Activated CD4-positive, alpha-beta memory T cell treated with anti-CD3 and anti-CD28 coated beads for 36 hours (primary cell): Measurements from ENCODE around the gene GNA15. TPM values are rescaled to one million over a fixed set of nuclear protein-coding genes. Genes with fewer than 3 reads are reported as not detected.
"Not testable (repeated sequence)": the region's sequence is repeated elsewhere in the genome, so short reads cannot be mapped to it uniquely, and the experiment has no call there.

Source experiments
- CTCF ChIA-PET: fragments of 350-600 bp; sonication (Branson Sonifier 250); formaldehyde crosslinking; loops from one replicate; lab custom pipeline; 2021; ENCODE audit warnings: antibody characterized with exemption, inconsistent platforms; lab: Charles Lee
- POLR2A ChIA-PET: fragments of 350-600 bp; sonication (Branson Sonifier 250); formaldehyde crosslinking; loops from one replicate; lab custom pipeline; 2021; ENCODE audit warnings: antibody characterized with exemption; lab: Charles Lee
- DNase-seq: peaks from one replicate; pipeline ENCODE4 v3.0.0-alpha.2; 2020
- H3K27ac Mint-ChIP-seq: one replicate; pipeline ENCODE4 v1.8.0; 2021; ENCODE audit warnings: mixed read lengths
- H3K27me3 Mint-ChIP-seq: one replicate; pipeline ENCODE4 v1.8.0; 2021; ENCODE audit warnings: mixed read lengths
- H3K36me3 Mint-ChIP-seq: one replicate; pipeline ENCODE4 v1.8.0; 2021; ENCODE audit warnings: mixed read lengths
- H3K4me1 Mint-ChIP-seq: one replicate; pipeline ENCODE4 v1.8.0; 2021; ENCODE audit warnings: low read depth, mixed read lengths
- H3K4me3 Mint-ChIP-seq: one replicate; pipeline ENCODE4 v1.8.0; 2021; ENCODE audit warnings: mild to moderate bottlenecking, mixed read lengths
- H3K9me3 Mint-ChIP-seq: one replicate; pipeline ENCODE4 v1.8.0; 2021; ENCODE audit warnings: mixed read lengths
- intact Hi-C: fragments of 100-400 bp; cut with micrococcal nuclease; formaldehyde crosslinking; loops from one replicate; pipeline ENCODE4 v1.15.1; 2023
- total RNA-seq, 2 experiments: library from RNA; stranded (reverse); gene quantifications; one replicate each; pipeline ENCODE4 v1.2.3, GENCODE V29; 2021

GNA15 gene
- total RNA-seq, 2 experiments from 2014 or later, result 78.4 to 79.5 TPM

GRCh38 chr19:3153286-3154230 lies 17.7 kb downstream of the GNA15 start:
- H3K36me3 Mint-ChIP-seq, result peaks cover 30% of the 10 kb centered on the region
- H3K27ac Mint-ChIP-seq, result no peak overlapping the region
- intact Hi-C loops, result loop anchor here (2.0 kb wide), 2 partner anchors 13 to 31 kb away; partner anchors contain the start of gene NCLN
- H3K4me3 Mint-ChIP-seq, result no peak overlapping the region
- ChIA-PET POLR2A (no interaction called here), CTCF (interaction anchor here (0.7 to 1.1 kb wide), 3 partner anchors 26 to 50 kb away, joined by 3 read pairs; no protein-coding TSS in a partner anchor)
- H3K4me1 Mint-ChIP-seq, result peaks cover 6% of the 10 kb centered on the region
- H3K9me3 Mint-ChIP-seq, result no peaks in the 10 kb centered on the region
- no peaks in the 10 kb centered on the region for H3K27me3 Mint-ChIP-seq
- no peak for DNase-seq

- H3K27me3 Mint-ChIP-seq, POLR2A ChIA-PET, H3K4me1 Mint-ChIP-seq, H3K27ac Mint-ChIP-seq, DNase-seq, H3K9me3 Mint-ChIP-seq, CTCF ChIA-PET, H3K4me3 Mint-ChIP-seq: not testable (repeated sequence)
- H3K36me3 Mint-ChIP-seq, result peaks cover 27% of the 10 kb centered on the region
- intact Hi-C loops, result loop anchor here (2.0 kb wide), 2 partner anchors 14 to 30 kb away; partner anchors contain the start of gene NCLN
Observed at GRCh38 chr19:3154447-3154846, 18.6 kb downstream of the GNA15 start.

GRCh38 chr19:3154957-3155736 lies 19.3 kb downstream of the GNA15 start:
- H3K4me1 Mint-ChIP-seq, result peaks cover 4% of the 10 kb centered on the region
- POLR2A ChIA-PET, result no interaction called here

GRCh38 chr19:3157096-3157845 lies 21.4 kb downstream of the GNA15 start:
- Mint-ChIP-seq H3K27ac (peak overlapping the region; percentile 55), H3K36me3 (peaks cover 47% of the 10 kb centered on the region), H3K9me3 (peaks cover 8% of the 10 kb centered on the region), H3K4me3 (no peak overlapping the region), H3K4me1 (peaks cover 11% of the 10 kb centered on the region), H3K27me3 (no peaks in the 10 kb centered on the region)
- ChIA-PET CTCF (interaction anchor here (1.0 to 1.1 kb wide), 3 partner anchors 9 to 28 kb away, joined by 3 to 6 read pairs (median 4); no protein-coding TSS in a partner anchor), POLR2A (no interaction called here)
- intact Hi-C loops, result no loop called here
- no peak for DNase-seq

More at GRCh38 chr19:3154957-3155736, 19.3 kb downstream of the GNA15 start:
- Mint-ChIP-seq H3K9me3 (peaks cover 5% of the 10 kb centered on the region), H3K27me3 (no peaks in the 10 kb centered on the region), H3K27ac (no peak overlapping the region), H3K36me3 (peaks cover 32% of the 10 kb centered on the region), H3K4me3 (no peak overlapping the region)
- intact Hi-C loops, result loop anchor here (1.0 to 2.0 kb wide), 3 partner anchors 14 to 30 kb away; partner anchors contain the start of gene NCLN
- CTCF ChIA-PET, result interaction anchor here (0.9 to 1.3 kb wide), 2 partner anchors 9 to 47 kb away, joined by 3 to 4 read pairs; no protein-coding TSS in a partner anchor
- peak; percentile 95 for DNase-seq

GRCh38 chr19:3159565-3159964 lies 23.7 kb downstream of the GNA15 start:
- Mint-ChIP-seq H3K4me1 (peaks cover 18% of the 10 kb centered on the region), H3K36me3 (peaks cover 59% of the 10 kb centered on the region), H3K9me3 (peaks cover 8% of the 10 kb centered on the region), H3K4me3 (no peak overlapping the region), H3K27me3 (no peaks in the 10 kb centered on the region), H3K27ac (no peak overlapping the region)
- intact Hi-C loops, result no loop called here
- ChIA-PET POLR2A (no interaction called here), CTCF (interaction anchor here (0.9 to 3.9 kb wide), 6 partner anchors 12 to 56 kb away, joined by 3 to 37 read pairs (median 6); no protein-coding TSS in a partner anchor)
- no peak for DNase-seq

GRCh38 chr19:3160219-3160618 lies 24.4 kb downstream of the GNA15 start:
- DNase-seq, result no peak
- no peak overlapping the region for H3K4me3 Mint-ChIP-seq
- CTCF ChIA-PET, result interaction anchor here (0.9 to 3.9 kb wide), 6 partner anchors 13 to 56 kb away, joined by 3 to 37 read pairs (median 6); no protein-coding TSS in a partner anchor
- intact Hi-C loops, result loop anchor here (5.0 kb wide), 1 partner anchor 83 kb away; no protein-coding TSS in a partner anchor
- peak overlapping the region; percentile 33 for H3K27ac Mint-ChIP-seq
- peaks cover 18% of the 10 kb centered on the region for H3K4me1 Mint-ChIP-seq
- no peaks in the 10 kb centered on the region for H3K27me3 Mint-ChIP-seq
- peaks cover 59% of the 10 kb centered on the region for H3K36me3 Mint-ChIP-seq
- H3K9me3 Mint-ChIP-seq, result peaks cover 8% of the 10 kb centered on the region
- POLR2A ChIA-PET, result no interaction called here

- intact Hi-C loops, result loop anchor here (5.0 kb wide), 1 partner anchor 84 kb away; no protein-coding TSS in a partner anchor
- ChIA-PET CTCF (interaction anchor here (0.6 to 3.9 kb wide), 10 partner anchors 15 to 210 kb away, joined by 3 to 37 read pairs (median 6); no protein-coding TSS in a partner anchor), POLR2A (no interaction called here)
- H3K4me3 Mint-ChIP-seq, result no peak overlapping the region
- H3K4me1 Mint-ChIP-seq, result peaks cover 23% of the 10 kb centered on the region
- H3K27me3 Mint-ChIP-seq, result no peaks in the 10 kb centered on the region
- peak overlapping the region; percentile 46 for H3K27ac Mint-ChIP-seq
- H3K36me3 Mint-ChIP-seq, result peaks cover 57% of the 10 kb centered on the region
- H3K9me3 Mint-ChIP-seq, result peaks cover 8% of the 10 kb centered on the region
- DNase-seq, result no peak
Observed at GRCh38 chr19:3161453-3161852, 25.6 kb downstream of the GNA15 start.

- no peak overlapping the region for H3K4me3 Mint-ChIP-seq
- H3K27ac Mint-ChIP-seq, result no peak overlapping the region
- DNase-seq, result peak; percentile 55
- H3K9me3 Mint-ChIP-seq, result peaks cover 8% of the 10 kb centered on the region
- CTCF ChIA-PET, result interaction anchor here (0.6 to 3.9 kb wide), 13 partner anchors 16 to 200 kb away, joined by 3 to 37 read pairs (median 5); no protein-coding TSS in a partner anchor
- H3K36me3 Mint-ChIP-seq, result peaks cover 48% of the 10 kb centered on the region
- intact Hi-C loops, result loop anchor here (1.0 to 5.0 kb wide), 3 partner anchors 16 to 85 kb away; no protein-coding TSS in a partner anchor
- no peaks in the 10 kb centered on the region for H3K27me3 Mint-ChIP-seq
- peaks cover 20% of the 10 kb centered on the region for H3K4me1 Mint-ChIP-seq
- POLR2A ChIA-PET, result no interaction called here
Observed at GRCh38 chr19:3162418-3163229, 26.8 kb downstream of the GNA15 start.

- ChIA-PET CTCF (interaction anchor here (0.6 to 2.5 kb wide), 13 partner anchors 13 to 213 kb away, joined by 3 to 27 read pairs (median 4); partner anchors contain the start of gene GNA15), POLR2A (no interaction called here)
- DNase-seq, result peak; percentile 78
- Mint-ChIP-seq H3K9me3 (peaks cover 8% of the 10 kb centered on the region), H3K27me3 (no peaks in the 10 kb centered on the region), H3K36me3 (peaks cover 45% of the 10 kb centered on the region), H3K4me3 (no peak overlapping the region), H3K4me1 (peaks cover 20% of the 10 kb centered on the region), H3K27ac (peak overlapping the region; percentile 20)
- intact Hi-C loops, result loop anchor here (1.0 to 5.0 kb wide), 3 partner anchors 17 to 86 kb away; no protein-coding TSS in a partner anchor
Observed at GRCh38 chr19:3163230-3163886, 27.5 kb downstream of the GNA15 start.
